ENCODE results near the gene CEMIP.

The CEMIP gene, protein sequence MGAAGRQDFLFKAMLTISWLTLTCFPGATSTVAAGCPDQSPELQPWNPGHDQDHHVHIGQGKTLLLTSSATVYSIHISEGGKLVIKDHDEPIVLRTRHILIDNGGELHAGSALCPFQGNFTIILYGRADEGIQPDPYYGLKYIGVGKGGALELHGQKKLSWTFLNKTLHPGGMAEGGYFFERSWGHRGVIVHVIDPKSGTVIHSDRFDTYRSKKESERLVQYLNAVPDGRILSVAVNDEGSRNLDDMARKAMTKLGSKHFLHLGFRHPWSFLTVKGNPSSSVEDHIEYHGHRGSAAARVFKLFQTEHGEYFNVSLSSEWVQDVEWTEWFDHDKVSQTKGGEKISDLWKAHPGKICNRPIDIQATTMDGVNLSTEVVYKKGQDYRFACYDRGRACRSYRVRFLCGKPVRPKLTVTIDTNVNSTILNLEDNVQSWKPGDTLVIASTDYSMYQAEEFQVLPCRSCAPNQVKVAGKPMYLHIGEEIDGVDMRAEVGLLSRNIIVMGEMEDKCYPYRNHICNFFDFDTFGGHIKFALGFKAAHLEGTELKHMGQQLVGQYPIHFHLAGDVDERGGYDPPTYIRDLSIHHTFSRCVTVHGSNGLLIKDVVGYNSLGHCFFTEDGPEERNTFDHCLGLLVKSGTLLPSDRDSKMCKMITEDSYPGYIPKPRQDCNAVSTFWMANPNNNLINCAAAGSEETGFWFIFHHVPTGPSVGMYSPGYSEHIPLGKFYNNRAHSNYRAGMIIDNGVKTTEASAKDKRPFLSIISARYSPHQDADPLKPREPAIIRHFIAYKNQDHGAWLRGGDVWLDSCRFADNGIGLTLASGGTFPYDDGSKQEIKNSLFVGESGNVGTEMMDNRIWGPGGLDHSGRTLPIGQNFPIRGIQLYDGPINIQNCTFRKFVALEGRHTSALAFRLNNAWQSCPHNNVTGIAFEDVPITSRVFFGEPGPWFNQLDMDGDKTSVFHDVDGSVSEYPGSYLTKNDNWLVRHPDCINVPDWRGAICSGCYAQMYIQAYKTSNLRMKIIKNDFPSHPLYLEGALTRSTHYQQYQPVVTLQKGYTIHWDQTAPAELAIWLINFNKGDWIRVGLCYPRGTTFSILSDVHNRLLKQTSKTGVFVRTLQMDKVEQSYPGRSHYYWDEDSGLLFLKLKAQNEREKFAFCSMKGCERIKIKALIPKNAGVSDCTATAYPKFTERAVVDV (N-terminal part only)

DNA sequence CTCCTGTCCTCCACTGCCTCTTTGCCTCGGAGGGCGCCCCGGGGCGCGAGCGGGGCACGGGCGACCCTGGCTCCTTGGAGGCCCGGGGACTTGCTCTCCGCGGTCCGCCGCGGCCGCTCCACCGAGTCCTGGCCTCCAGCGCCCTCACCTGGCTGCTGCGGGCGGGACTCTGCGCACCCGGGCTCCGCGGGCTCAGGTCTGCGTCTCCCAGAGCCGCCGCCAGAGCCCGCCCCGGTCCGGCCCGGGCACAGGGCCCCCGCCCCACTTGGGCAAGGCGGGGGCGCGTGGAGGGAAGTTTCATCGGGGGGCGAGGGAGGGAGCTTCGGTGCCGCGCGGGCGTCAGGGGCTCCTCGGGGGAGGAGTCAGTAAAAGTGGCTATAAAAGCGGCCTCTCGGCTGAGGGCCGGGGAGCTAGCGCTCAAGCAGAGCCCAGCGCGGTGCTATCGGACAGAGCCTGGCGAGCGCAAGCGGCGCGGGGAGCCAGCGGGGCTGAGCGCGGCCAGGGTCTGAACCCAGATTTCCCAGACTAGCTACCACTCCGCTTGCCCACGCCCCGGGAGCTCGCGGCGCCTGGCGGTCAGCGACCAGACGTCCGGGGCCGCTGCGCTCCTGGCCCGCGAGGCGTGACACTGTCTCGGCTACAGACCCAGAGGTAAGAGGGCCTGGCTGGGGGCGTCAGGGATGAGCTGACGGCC, at the start of gene CEMIP:
Gene CEMIP, plus strand, starts transcription at position 407 of the 694 bp plus-strand sequence. CDS start 94,510 bp downstream, outside the sequence.
- peak; percentile 75 for DNase-seq (ENCODE audit: low read depth, low spot score)

DNA sequence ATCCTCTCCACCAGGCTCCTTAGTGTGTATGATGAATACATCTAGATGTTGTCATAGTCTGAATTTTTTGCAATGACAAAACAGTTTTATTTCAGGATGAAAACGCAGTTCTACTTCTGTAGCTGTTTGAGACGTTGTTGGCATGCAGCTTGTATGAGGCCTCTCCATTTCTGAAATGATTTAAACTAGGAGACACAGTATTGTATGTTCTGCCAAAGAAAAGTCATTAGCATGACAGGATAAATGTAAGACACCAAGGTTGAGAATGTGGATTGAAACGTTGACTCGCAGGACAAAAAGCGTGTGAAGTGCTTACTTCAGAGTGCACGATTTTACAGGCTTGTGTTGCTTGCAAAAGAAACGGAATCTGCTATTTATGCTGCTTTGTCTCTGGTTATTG, 48.8 kb upstream of the CEMIP start:
- no peak for DNase-seq (ENCODE audit: low read depth, low spot score)

DNA sequence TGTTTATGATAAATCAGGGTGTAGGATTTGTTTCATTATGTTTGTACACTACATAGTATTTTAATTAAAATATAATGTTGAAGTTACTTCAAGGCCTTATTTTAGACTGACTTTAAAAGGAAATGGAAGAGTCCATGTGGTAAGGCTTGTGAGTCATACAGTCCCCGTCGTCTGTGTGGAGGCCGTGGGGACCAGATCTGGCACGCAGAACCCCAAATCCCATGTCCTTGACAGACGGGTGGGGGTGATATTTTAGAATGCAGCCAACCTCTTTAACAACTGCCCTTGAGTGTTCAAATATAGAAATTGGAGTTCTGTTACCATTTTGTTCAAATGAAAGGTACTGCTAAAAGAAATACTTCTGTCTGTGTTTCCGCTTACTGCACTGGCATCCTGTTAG, 48.2 kb upstream of the CEMIP start:
- DNase-seq (ENCODE audit: low read depth, low spot score), result no peak

DNA sequence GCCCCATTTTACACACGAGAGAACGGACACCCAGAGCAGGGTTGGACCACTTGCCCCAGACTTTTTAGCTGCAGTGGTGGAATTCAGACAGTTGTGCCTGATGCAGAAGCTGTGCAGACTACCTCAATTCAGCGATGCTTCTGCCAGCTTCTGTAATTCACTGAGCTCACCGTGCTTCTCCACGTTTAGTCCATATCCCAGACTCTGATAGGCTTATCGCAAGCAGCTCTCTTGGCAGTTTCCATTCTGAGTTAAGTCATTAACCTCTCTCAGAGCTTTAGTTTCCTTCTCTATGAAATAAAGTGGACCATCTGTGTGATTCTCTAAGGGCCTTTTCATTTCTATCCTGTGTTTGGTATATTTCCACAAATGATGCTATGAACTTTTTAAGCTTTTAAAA, 47.0 kb upstream of the CEMIP start:
- DNase-seq (ENCODE audit: low read depth, low spot score), result no peak

DNA sequence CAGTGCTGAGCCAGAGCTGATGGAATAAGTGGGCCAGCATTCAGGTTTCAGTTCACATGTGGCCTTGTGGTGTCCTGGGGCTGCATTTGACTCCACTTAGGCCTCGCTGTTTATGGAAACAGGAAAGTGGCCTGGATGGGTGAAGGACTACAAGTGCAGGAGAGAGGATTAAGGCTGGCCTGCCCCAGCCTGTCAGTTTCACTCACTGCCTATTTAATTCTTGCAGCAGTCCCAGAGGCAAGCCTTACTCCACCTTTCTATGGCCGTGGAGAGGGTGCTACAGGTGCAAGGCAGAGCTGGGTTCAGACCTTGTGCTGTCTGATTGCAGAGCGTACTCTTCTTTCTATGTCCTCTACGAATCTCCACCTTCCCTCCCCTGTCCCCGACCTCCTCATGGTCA, 46.4 kb upstream of the CEMIP start:
- DNase-seq (ENCODE audit: low read depth, low spot score), result no peak

DNA sequence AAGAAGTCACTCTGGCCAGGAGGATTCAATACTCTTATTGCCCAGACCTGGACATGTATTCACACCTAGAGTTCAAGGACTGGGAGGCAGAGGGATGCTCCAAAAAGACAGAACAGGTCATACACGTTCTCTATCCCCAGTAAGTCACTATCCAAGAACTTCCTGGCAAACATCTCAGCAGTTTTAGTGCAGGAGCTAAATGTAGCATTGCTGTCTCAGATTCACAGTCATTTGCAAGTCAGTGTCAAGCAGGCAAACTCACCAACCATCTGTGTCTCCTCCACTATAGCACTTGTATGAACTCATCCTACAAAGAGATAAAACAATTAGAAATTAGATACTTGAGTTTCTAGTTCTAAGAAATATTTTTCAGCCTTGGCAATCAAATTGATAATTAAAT, 45.7 kb upstream of the CEMIP start:
- DNase-seq (ENCODE audit: low read depth, low spot score), result no peak

DNA sequence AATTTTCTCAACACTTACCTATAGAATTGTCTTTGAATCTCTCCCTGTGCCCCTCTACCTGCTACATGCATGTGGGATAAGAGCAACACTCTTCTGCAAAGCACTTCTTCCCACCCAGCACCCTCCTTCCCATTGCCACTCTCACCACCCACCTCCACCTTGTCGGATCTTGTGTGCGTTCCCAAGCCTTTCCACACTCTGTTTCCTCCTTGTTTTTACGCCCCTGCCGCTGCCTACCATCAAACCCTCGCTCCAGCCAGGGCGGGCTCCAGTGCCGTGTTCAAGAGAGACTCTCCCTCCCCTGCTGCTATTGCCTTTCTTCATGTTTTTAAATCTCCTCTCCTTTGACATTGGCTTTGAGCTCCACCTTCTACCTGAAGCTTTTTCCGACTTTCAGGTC, 43.8 kb upstream of the CEMIP start:
- DNase-seq (ENCODE audit: low read depth, low spot score), result no peak

DNA sequence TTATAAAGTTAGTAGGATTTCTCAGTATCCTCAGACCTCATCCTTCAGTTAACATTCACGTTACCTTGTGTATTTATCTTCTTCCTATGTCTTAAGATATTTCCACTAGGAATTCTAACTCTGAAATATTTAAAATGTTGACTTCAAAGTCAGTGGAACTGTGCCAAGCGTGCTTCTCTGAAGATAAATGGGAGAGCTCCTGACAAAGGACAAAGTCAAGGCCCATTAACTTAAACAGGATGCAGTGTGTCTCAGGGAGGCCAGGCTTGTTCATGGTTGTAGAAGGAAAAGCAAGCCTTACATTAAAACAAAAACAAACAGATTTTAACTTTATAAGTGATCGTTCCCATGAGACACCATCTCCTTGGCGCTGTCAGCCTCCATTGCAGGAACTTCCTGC, 42.6 kb upstream of the CEMIP start:
- DNase-seq (ENCODE audit: low read depth, low spot score), result no peak

DNA sequence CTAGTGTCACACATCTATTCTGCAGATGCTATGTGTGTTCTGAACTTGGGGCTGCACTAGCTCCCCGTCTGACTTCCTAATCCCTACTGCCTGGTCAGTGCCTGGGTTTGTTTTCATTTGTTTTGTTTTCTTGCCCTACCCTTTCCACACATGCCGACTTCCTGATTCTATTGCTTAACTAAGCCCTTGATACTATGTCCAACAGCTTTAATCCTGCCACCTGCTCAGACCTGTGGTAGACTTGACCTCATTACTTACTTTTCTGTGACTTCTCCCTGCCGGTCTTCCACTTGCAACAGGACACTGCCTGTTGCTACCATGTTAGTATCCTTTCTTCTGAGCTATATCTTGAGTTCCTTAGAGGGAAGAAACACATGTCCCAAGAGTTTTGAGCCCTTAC, 39.3 kb upstream of the CEMIP start:
- no peak for DNase-seq (ENCODE audit: low read depth, low spot score)

DNA sequence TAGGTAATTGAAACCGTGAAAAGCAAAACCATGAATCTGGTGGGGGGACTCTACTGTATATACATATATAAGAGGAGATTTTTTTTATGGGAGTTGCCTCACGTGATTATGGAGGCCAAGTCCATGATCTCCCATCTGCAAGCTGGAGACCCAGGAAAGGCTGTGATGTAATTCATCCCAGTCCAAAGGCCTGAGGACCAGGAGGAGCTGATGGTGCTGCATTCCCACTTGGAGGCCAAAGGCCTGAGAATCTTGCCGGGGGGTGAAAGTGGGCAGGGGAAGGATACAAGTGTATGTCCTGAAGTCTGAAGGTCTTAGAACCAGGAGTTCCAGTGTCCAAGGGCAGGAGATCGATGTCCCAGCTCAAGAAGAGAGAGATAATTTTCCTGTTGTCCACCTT, 37.1 kb upstream of the CEMIP start:
- no peak for DNase-seq (ENCODE audit: low read depth, low spot score)

DNA sequence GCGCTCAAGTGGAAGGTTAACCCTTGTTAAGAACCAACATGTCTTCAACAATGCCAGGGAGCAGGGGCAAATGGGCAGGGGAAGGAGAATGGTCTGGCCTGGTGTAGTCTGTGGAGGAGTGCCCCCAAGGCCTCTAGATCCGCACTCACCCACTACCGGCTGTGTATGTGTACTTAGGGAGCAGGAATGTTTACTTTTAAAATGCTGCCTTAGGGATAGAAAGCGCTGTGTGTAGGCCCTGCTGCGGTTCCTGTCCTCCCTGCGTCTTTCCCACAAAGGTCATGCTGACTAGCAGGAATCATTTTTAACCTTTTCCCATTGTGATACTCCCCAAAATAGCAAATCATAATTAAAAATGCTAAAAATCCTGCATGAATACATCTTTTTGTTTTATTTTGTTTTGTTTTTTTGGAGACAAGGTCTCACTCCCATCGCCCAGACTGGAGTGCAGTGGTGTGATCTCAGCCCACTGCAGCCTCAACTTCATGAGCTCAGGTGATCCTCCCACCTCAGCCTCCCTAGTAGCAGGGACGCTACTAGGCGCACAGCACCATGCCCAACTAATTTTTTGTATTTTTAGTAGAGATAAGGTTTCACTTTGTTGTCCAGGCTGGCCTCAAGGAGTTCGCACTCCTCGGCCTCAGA, 35.9 kb upstream of the CEMIP start:
- DNase-seq (ENCODE audit: low read depth, low spot score), result peak; percentile 38

DNA sequence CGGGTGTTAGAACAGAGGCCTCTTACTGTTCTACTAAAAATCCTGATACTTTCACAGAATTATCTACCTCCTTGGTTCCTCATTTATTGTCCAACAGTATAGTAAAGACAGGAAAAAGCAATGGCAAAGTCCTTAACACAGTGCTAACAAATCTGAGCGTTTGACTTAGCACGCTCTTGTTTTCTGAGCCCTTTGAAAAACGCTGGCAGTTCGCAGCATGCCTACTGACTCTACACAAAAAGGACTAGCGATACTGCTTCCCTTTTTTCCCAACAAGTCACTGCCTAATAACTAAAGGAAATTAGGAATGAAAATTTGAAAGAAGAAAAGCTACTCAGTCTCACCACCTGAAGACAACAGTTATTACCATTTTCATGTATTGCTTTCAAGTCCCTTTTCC, 34.8 kb upstream of the CEMIP start:
- no peak for DNase-seq (ENCODE audit: low read depth, low spot score)

DNA sequence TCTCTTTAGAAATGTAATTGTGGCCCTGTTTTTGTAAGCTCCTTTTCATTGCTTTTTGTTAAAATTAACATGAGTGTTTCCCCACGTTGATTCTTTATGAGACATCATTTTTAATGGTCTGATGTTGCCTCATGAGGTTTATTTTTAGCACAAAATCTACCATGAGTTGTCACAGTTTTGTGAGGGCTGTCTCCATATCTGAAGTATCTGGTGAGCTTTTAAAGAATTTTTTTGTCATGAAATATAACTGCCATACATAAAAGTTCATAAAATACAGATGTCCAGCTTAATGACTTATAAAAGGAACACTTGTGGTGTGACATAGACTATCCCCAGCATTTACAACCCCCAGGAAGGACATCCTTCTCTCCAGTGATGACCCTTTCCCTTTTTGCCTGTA, 34.3 kb upstream of the CEMIP start:
- DNase-seq (ENCODE audit: low read depth, low spot score), result no peak

DNA sequence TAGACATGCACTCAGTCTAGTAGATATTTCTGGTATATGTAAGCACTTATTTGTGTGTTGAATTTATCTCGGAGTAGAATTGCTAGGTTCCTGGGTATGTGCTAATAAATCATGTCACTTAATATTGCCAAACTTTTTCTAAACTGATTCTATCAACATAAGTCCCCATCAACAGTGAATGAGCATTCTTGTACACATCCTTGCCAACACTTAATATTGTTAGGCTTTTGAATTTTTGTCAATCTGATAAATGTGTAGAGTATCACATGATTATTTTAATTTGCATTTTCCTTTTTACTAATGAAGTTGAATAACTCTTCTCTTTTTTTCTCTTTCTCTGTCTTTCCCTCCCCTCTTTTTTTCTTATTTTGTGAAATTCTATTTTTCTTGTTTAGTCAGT, 33.3 kb upstream of the CEMIP start:
- no peak for DNase-seq (ENCODE audit: low read depth, low spot score)

DNA sequence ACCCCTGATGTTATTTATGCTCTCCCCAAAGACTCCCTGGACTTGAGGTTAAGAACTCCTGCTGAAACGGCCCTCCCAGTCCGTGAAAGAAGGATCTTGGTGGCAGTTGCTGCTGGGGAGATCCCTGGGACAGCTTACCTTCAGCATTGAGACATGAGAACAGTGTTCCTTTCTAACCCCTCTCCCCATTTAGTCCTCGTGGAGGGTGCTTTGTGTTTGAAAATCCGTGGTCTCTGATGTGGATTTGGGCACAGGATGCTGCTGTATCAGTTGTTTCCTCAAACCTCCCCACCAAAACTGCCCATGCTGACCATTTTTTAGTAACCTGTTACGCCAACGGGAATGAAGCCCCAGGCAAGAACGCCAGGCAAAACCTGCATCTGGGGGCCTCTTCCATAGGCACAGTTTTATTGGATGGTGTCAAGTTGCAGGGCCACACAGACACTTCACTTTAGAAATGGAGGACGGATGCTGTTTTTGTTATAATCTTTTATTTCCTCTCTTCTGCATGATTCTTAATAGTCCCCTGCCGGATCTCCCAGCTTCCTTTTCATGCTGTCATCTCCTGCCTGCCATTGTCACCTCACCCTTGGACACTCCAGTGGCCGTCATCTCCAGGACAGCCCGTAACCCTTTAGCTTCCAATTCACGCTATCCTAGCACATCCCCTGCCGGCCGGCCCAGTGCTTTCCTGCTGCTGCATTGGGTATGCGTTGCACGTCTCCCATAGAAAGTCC, 31.7 kb upstream of the CEMIP start:
- no peak for DNase-seq (ENCODE audit: low read depth, low spot score)

DNA sequence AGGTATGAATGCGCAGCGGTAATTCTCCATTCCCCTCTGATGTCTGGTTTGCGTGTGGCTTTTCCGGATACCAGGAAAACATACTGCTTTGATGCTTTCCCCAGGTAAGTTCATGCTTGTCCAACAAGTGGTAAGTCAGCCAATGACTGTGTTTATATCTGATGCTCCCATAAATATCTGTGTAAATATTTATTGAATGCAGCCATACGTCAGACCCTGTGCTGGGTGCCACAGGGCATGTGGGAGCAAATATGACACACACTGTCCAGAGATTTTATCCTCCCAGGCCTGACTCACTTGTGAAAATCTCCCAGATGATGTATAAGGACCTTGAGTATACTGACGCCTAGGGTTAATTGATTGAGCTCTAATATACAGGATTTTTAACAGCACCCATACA, 29.6 kb upstream of the CEMIP start:
- no peak for DNase-seq (ENCODE audit: low read depth, low spot score)

DNA sequence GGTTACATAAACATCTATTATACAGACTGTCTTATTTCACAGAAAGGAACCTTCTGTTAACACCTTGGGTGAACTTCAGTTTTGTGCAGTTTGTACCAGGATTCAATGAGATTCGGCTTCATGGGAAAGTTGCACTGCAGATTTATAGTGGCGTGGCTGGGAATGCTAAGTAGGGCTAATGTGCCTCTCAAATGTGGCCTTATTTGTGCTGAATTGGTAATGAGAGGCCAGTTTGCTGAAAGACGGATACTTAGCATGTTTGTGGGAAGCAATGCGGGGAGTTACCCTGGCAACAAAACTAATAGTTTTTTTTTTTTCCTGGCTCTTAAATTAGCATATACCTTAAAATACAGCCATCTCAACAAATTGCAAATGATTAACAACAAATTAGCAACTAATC, 28.6 kb upstream of the CEMIP start:
- no peak for DNase-seq (ENCODE audit: low read depth, low spot score)

DNA sequence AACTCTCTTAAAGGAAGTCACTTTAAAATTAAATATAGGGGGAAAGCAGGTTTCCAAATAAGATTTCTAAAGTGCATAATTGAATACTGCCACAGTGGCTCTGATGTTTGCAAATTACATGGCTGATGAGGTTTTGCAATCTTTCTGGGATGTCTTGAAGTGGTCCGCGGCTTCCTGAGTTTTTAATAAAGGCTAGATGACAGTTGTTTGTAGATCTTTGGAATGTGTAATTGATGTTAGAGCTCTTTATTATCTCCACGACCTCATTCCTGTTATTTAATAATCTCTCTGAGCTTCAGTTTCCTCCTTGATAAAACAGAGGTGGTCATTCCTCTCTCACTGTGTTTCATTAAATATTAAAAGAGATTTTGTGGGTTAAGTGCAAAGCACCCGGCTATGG, 27.0 kb upstream of the CEMIP start:
- DNase-seq (ENCODE audit: low read depth, low spot score), result no peak

DNA sequence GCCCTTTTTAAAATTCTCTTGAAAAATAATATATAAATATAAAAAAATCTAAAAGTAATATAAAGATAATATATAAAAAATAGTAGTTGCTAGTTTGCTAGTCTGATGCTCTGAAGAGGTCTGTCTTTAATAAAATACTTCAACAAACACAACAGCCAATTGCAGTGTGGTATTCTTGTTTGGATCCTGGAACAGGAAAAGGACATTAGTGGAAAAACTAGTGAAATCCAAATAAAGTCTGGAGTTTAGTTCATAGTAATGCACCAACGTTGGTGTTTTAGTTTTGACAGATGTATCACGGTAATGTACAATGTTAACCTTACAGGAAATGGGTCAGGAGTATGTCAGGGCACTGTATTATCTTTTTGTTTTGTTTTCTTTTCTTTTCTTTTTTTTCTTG, 26.0 kb upstream of the CEMIP start:
- DNase-seq (ENCODE audit: low read depth, low spot score), result no peak

DNA sequence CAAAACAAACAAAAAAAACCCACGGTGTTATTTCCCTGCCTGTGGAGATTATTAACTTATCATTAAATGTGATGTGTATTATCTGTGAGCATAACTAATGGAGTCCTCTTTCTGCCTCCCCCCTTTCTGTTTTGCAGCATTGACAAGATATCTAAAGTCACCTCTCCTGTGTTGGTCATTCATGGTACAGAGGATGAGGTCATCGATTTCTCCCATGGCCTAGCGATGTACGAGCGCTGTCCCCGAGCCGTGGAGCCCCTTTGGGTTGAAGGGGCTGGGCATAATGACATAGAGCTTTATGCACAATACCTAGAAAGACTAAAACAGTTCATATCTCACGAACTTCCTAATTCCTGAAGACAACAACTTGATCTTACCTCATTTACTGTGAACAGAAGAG, 25.2 kb upstream of the CEMIP start:
- no peak for DNase-seq (ENCODE audit: low read depth, low spot score)
